ENCODE measurements around the gene PGBD5. TPM values are rescaled to one million over a fixed set of nuclear protein-coding genes. Genes with fewer than 3 reads are reported as not detected.

Gene PGBD5
- total RNA-seq, 1 donor from 2014 or later = 72.4 TPM

- H3K4me3 Mint-ChIP-seq (ENCODE audit: unreplicated experiment) = no peak overlapping the region
- H3K4me1 Mint-ChIP-seq (ENCODE audit: low read depth, unreplicated experiment) = peaks cover 12% of the 10 kb centered on the region
- H3K27me3 Mint-ChIP-seq (ENCODE audit: unreplicated experiment) = peaks cover 2% of the 10 kb centered on the region
- no peak overlapping the region for H3K27ac Mint-ChIP-seq (ENCODE audit: unreplicated experiment)
- no peak for DNase-seq
- TF ChIP-seq CTCF (IDR thresholded peaks at IDR 0.05; ENCODE audit: partially characterized antibody, unreplicated experiment) = no peak
- no peaks in the 10 kb centered on the region for H3K36me3 Mint-ChIP-seq (ENCODE audit: unreplicated experiment)
- H3K9me3 Mint-ChIP-seq (ENCODE audit: unreplicated experiment) = peaks cover 5% of the 10 kb centered on the region
These were observed 145.2 kb downstream of the PGBD5 start for GRCh38 chr1:230280906-230281413.

GRCh38 chr1:230280054-230280795 lies 145.9 kb downstream of the PGBD5 start:
- no peak for DNase-seq
- peaks cover 5% of the 10 kb centered on the region for H3K9me3 Mint-ChIP-seq (ENCODE audit: unreplicated experiment)
- no peak for TF ChIP-seq CTCF (IDR thresholded peaks at IDR 0.05; ENCODE audit: partially characterized antibody, unreplicated experiment)
- H3K4me3 Mint-ChIP-seq (ENCODE audit: unreplicated experiment) = no peak overlapping the region
- H3K27ac Mint-ChIP-seq (ENCODE audit: unreplicated experiment) = no peak overlapping the region
- no peaks in the 10 kb centered on the region for H3K36me3 Mint-ChIP-seq (ENCODE audit: unreplicated experiment)
- peaks cover 1% of the 10 kb centered on the region for H3K27me3 Mint-ChIP-seq (ENCODE audit: unreplicated experiment)
- H3K4me1 Mint-ChIP-seq (ENCODE audit: low read depth, unreplicated experiment) = peaks cover 9% of the 10 kb centered on the region

GRCh38 chr1:230279583-230279945 lies 146.6 kb downstream of the PGBD5 start:
- H3K4me1 Mint-ChIP-seq (ENCODE audit: low read depth, unreplicated experiment) = peaks cover 9% of the 10 kb centered on the region
- H3K4me3 Mint-ChIP-seq (ENCODE audit: unreplicated experiment) = no peak overlapping the region
- DNase-seq = no peak
- H3K36me3 Mint-ChIP-seq (ENCODE audit: unreplicated experiment) = no peaks in the 10 kb centered on the region
- no peak overlapping the region for H3K27ac Mint-ChIP-seq (ENCODE audit: unreplicated experiment)
- H3K9me3 Mint-ChIP-seq (ENCODE audit: unreplicated experiment) = peaks cover 5% of the 10 kb centered on the region
- no peaks in the 10 kb centered on the region for H3K27me3 Mint-ChIP-seq (ENCODE audit: unreplicated experiment)
- no peak for TF ChIP-seq CTCF (IDR thresholded peaks at IDR 0.05; ENCODE audit: partially characterized antibody, unreplicated experiment)

- no peaks in the 10 kb centered on the region for H3K36me3 Mint-ChIP-seq (ENCODE audit: unreplicated experiment)
- no peak overlapping the region for H3K4me3 Mint-ChIP-seq (ENCODE audit: unreplicated experiment)
- peaks cover 9% of the 10 kb centered on the region for H3K4me1 Mint-ChIP-seq (ENCODE audit: low read depth, unreplicated experiment)
- no peaks in the 10 kb centered on the region for H3K27me3 Mint-ChIP-seq (ENCODE audit: unreplicated experiment)
- no peak overlapping the region for H3K27ac Mint-ChIP-seq (ENCODE audit: unreplicated experiment)
- H3K9me3 Mint-ChIP-seq (ENCODE audit: unreplicated experiment) = peaks cover 5% of the 10 kb centered on the region
- no peak for DNase-seq
- TF ChIP-seq CTCF (IDR thresholded peaks at IDR 0.05; ENCODE audit: partially characterized antibody, unreplicated experiment) = no peak
These were observed 147.1 kb downstream of the PGBD5 start for GRCh38 chr1:230278871-230279582.

- Mint-ChIP-seq H3K4me1 (ENCODE audit: low read depth, unreplicated experiment) (peaks cover 9% of the 10 kb centered on the region), H3K36me3 (ENCODE audit: unreplicated experiment) (no peaks in the 10 kb centered on the region), H3K27me3 (ENCODE audit: unreplicated experiment) (no peaks in the 10 kb centered on the region), H3K9me3 (ENCODE audit: unreplicated experiment) (peaks cover 5% of the 10 kb centered on the region), H3K27ac (ENCODE audit: unreplicated experiment) (no peak overlapping the region), H3K4me3 (ENCODE audit: unreplicated experiment) (no peak overlapping the region)
- DNase-seq = no peak
- no peak for TF ChIP-seq CTCF (IDR thresholded peaks at IDR 0.05; ENCODE audit: partially characterized antibody, unreplicated experiment)
These were observed 147.8 kb downstream of the PGBD5 start for GRCh38 chr1:230278376-230278775.
